OCI-LY3 (cell line): Measurements from ENCODE around the gene SERPINE1.
"Not testable (repeated sequence)": the region's sequence is repeated elsewhere in the genome, so short reads cannot be mapped to it uniquely, and the experiment has no call there.

Experiments used
- H2AFZ ChIP-seq: fragments of 200-600, 300-600 bp; shearing (Covaris generic); 2 replicates; pipeline ENCODE4 v1.6.0; 2014; ENCODE audit warnings: antibody characterized with exemption, low read depth, low read length
- H3K27ac ChIP-seq: fragments of 200-600, 300-600 bp; sonication (generic); 2 replicates; pipeline ENCODE4 v1.5.1; 2014; ENCODE audit warnings: mild to moderate bottlenecking, low read length, moderate library complexity, mixed read lengths
- H3K27me3 ChIP-seq: fragments of 200-600, 300-600 bp; sonication (generic); 2 replicates; pipeline ENCODE4 v1.6.1; 2014; ENCODE audit warnings: low read depth, low read length, mixed read lengths
- H3K36me3 ChIP-seq: fragments of 200-600, 300-600 bp; sonication (generic); replicated peaks from 2 replicates; pipeline ENCODE3; 2014; ENCODE audit warnings: low read depth, low read length, mixed read lengths
- H3K4me1 ChIP-seq: fragments of 300-600, 200-600 bp; sonication (generic); 2 replicates; pipeline ENCODE4 v1.6.1; 2014; ENCODE audit warnings: low read length, mixed read lengths
- H3K4me2 ChIP-seq: fragments of 200-600, 300-600 bp; sonication (generic); 2 replicates; pipeline ENCODE4 v1.6.1; 2014; ENCODE audit warnings: low read length, mixed read lengths
- H3K4me3 ChIP-seq: fragments of 300-600, 200-600 bp; sonication (generic); 2 replicates; pipeline ENCODE4 v1.5.1; 2014; ENCODE audit warnings: antibody characterized with exemption, mild to moderate bottlenecking, low read length, moderate library complexity
- H3K79me2 ChIP-seq: fragments of 300-600, 200-600 bp; shearing (Covaris generic); 2 replicates; pipeline ENCODE4 v1.6.1; 2014; ENCODE audit warnings: mild to moderate bottlenecking, low read length, mixed read lengths
- H3K9ac ChIP-seq: fragments of 300-600, 200-600 bp; shearing (Covaris generic); 2 replicates; pipeline ENCODE4 v1.6.0; 2014; ENCODE audit warnings: mild to moderate bottlenecking, low read length, moderate library complexity
- H3K9me3 ChIP-seq: fragments of 200-600, 300-600 bp; shearing (Covaris generic); 2 replicates; pipeline ENCODE4 v1.6.1; 2014; ENCODE audit warnings: low read length, mixed read lengths; ENCODE audit not compliant: insufficient read depth
- H4K20me1 ChIP-seq: fragments of 200-600, 300-600 bp; sonication (generic); 2 replicates; pipeline ENCODE4 v1.6.1; 2016; ENCODE audit warnings: low read length, mixed read lengths; ENCODE audit not compliant: insufficient read depth
- CTCF ChIP-seq: fragments of 200-600, 300-600 bp; sonication (generic); IDR thresholded peaks from 2 replicates; pipeline ENCODE4 v1.5.1; 2014; ENCODE audit warnings: antibody characterized with exemption, low read length, low read depth
- EZH2phosphoT487 ChIP-seq: fragments of 200-600 bp; shearing (Covaris generic); IDR thresholded peaks from 2 replicates; pipeline ENCODE4 v1.6.1; 2018; ENCODE audit warnings: antibody characterized with exemption, mixed run types, low read depth

The SERPINE1 gene

DNA sequence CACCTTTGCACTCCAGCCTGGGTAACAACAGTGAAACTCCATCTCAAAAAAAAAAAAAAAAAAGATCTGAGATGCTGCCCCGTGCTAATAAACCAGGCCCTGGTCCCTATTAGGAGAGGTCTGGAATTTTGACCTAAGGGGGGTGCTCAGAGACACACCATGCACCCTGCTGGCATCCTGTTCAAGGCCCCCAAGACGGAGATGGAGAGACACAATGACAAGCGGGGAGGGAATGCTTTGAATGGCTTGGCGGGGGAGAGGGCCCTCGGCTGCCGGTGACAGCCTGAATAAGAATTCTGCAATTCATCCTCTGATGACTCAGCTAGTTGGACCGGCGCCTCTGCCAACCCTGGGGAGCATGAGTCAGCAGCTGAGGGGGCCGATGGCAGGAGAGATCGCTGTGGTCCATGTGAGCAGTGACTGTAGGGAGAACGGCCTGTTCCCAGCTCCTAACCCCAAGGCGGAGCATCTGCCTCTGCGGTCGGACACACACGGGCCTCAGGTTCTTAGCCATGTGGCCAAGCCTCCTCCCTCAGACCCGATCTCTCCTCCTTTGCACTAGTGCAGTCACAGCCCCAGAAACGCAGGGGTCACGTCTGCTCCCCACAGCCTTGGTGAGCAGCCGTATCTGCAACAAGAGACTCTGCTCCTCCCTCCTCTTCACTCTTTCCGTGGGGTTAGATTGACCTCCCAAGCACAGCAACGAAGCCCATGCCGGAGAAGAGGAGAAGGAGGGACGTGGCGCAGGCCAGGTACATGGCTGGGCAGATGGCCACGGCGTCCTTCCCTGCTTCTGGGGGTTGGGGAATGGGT is 26.7 kb upstream of the SERPINE1 start:
- no peaks in the 10 kb centered on the region for H3K4me1 ChIP-seq
- H3K9ac ChIP-seq, result no peak overlapping the region
- no peaks in the 10 kb centered on the region for H3K27me3 ChIP-seq
- H3K4me3 ChIP-seq, result no peak overlapping the region
- no peaks in the 10 kb centered on the region for H3K9me3 ChIP-seq
- H3K27ac ChIP-seq, result no peak overlapping the region
- no peak overlapping the region for H3K4me2 ChIP-seq
- TF ChIP-seq CTCF (no peak), EZH2phosphoT487 (no peak)
- H4K20me1 ChIP-seq, result no peaks in the 10 kb centered on the region
- no peak overlapping the region for H2AFZ ChIP-seq
- H3K79me2 ChIP-seq, result no peaks in the 10 kb centered on the region
- no peaks in the 10 kb centered on the region for H3K36me3 ChIP-seq

DNA sequence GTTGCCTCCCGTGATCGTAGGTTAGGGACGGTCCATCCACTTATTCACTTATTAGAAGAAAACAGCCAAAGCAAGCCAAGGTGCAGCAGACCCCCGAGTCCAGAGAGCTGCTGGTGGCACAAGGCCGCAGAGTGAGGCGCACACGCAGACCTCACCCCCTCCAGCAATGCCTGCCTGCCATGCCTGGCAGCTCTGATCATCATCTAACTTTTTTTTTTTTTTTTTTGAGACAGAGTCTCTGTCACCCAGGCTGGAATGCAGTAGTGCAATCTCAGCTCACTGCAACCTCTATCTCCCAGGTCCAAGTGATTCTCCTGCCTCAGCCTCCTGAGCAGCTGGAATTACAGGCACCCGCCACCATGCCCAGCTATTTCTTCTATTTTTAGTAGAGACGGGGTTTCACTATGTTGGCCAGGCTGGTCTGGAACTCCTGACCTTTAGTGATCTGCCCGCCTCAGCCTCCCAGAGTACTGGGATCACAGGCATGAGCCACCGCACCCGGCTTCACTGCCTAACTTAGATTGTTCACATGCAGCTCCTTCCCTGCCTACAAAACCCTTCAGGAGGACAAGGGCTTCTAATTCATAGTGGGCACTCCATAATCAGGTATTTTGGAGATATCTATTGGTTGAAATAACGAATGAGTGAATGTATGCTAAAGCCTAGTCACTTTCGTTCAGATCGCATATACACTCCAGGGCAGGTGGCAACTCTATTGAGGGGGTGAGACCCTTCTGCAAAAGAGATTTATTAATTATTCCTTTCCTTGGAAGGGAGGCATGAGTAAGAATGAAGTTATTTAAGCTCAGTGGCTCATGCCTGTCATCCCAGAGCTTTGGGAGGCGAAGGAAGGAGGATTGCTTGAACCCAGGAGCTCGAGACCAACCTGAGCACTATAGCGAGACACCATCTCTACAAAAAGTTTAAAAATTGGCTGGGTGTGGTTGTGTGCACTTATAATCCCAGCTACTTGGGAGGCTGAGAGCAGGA is 25.8 kb upstream of the SERPINE1 start:
- no peak overlapping the region for H3K9ac ChIP-seq
- no peaks in the 10 kb centered on the region for H3K36me3 ChIP-seq
- no peak overlapping the region for H3K27ac ChIP-seq
- H3K4me1 ChIP-seq, result no peaks in the 10 kb centered on the region
- H3K9me3 ChIP-seq, result no peaks in the 10 kb centered on the region
- no peaks in the 10 kb centered on the region for H3K27me3 ChIP-seq
- H2AFZ ChIP-seq, result no peak overlapping the region
- H3K4me2 ChIP-seq, result no peak overlapping the region
- H4K20me1 ChIP-seq, result no peaks in the 10 kb centered on the region
- H3K4me3 ChIP-seq, result no peak overlapping the region
- TF ChIP-seq EZH2phosphoT487 (no peak), CTCF (no peak)
- no peaks in the 10 kb centered on the region for H3K79me2 ChIP-seq

DNA sequence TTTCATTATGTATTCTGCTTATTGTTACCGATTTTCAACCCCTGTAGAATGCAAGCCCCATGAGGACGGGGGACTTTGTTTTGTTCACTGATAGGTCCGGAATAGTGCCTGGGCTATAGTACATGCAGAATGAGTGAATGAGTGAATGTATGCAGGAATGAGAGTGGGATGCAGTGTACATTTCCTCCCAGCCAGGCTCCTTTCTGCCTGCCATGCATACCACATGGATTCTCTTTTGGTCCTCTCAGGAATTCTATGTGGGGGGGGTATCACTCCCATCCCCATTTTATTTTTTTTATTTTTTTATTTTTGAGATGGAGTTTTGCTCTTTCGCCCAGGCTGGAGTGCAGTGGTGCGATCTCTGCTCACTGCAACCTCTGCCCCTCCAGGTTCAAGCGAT is 24.9 kb upstream of the SERPINE1 start:
- Histone ChIP-seq H4K20me1 (no peaks in the 10 kb centered on the region), H3K4me3 (no peak overlapping the region)

GRCh38 chr7:101103701-101104100 is 23.2 kb upstream of the SERPINE1 start:
- not testable (repeated sequence) for H3K79me2 ChIP-seq, H4K20me1 ChIP-seq, H3K9me3 ChIP-seq, H3K27ac ChIP-seq, H3K4me1 ChIP-seq, H3K36me3 ChIP-seq, H3K27me3 ChIP-seq, H3K4me2 ChIP-seq, H3K9ac ChIP-seq, H3K4me3 ChIP-seq, H2AFZ ChIP-seq

More for the DNA sequence above, 24.9 kb upstream of the SERPINE1 start:
- Histone ChIP-seq H3K9me3 (no peaks in the 10 kb centered on the region), H3K27me3 (no peaks in the 10 kb centered on the region), H3K9ac (no peak overlapping the region), H3K4me2 (no peak overlapping the region), H3K36me3 (no peaks in the 10 kb centered on the region), H3K27ac (no peak overlapping the region), H2AFZ (no peak overlapping the region), H3K4me1 (no peaks in the 10 kb centered on the region), H3K79me2 (no peaks in the 10 kb centered on the region)
- no peak for TF ChIP-seq CTCF
- no peak for TF ChIP-seq EZH2phosphoT487
